ENCODE measurements around the gene SLC22A25. TPM values are rescaled to one million over a fixed set of nuclear protein-coding genes. Genes with fewer than 3 reads are reported as not detected.

Gene SLC22A25
- total RNA-seq, 1 experiment from 2014 or later, result not detected

DNA sequence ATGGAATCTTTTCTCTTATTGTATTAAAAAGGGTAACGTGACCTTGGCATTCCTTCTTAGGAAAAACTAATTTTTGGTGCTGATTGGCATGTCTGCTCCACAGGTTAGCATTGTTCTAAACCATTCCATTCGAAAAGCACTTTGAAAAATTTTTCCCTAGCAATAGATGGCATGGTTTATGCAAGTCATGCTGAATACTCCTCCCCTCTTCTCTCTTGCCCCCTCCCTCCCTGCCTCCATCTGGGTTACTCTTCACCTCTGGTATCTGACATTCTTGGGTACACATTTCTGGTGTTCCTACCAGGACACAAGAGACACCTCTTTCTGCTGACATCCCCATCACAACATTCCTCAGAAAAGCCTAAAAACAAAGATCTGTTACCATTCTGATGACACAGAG lies 1.5 kb upstream of the SLC22A25 start:
- no peaks in the 10 kb centered on the region for H3K79me2 ChIP-seq (ENCODE audit: insufficient read depth, low read length)
- H3K9me2 ChIP-seq (ENCODE audit: insufficient read depth), result no peaks in the 10 kb centered on the region
- H3K27me3 ChIP-seq (ENCODE audit: insufficient read depth, low read length), result peaks cover 43% of the 10 kb centered on the region
- H4K20me1 ChIP-seq (ENCODE audit: insufficient read depth), result no peaks in the 10 kb centered on the region
- H3K4me3 ChIP-seq (replicated peaks in 1 of 2; ENCODE audit: low read depth in 1 of 2, low read length in 2 of 2), result no peak overlapping the region
- no peak for ATAC-seq
- no peak overlapping the region for H2AFZ ChIP-seq (ENCODE audit: low read depth, low read length, poor library complexity, severe bottlenecking)
- no peaks in the 10 kb centered on the region for H3K9me3 ChIP-seq (ENCODE audit: control insufficient read depth in 1 of 2, insufficient read depth in 1 of 2, low read depth in 1 of 2, low read length in 2 of 2)
- CTCF ChIA-PET, result no interaction called here
- no peak overlapping the region for H3K4me2 ChIP-seq (ENCODE audit: low read length)
- DNase-seq (ENCODE audit: low read depth, low spot score), result no peak
- intact Hi-C loops (cut with micrococcal nuclease), result no loop called here
- H3K9ac ChIP-seq (ENCODE audit: low read length), result no peak overlapping the region
- H3K36me3 ChIP-seq (ENCODE audit: control insufficient read depth in 1 of 2, insufficient read depth in 2 of 2, low read length in 2 of 2), result no peaks in the 10 kb centered on the region
- no peak overlapping the region for H3K27ac ChIP-seq (ENCODE audit: low read depth, low read length)
- H3K4me1 ChIP-seq (ENCODE audit: control insufficient read depth in 1 of 2, insufficient read depth in 2 of 2, low read length in 2 of 2), result no peaks in the 10 kb centered on the region
- no TSS peak for BruUV-seq (replicated peaks)
- RAD21 ChIA-PET (ENCODE audit: low non-redundant PET in 1 of 2, low total read pairs in 2 of 2, uncharacterized antibody in 2 of 2, unreplicated experiment in 2 of 2), result no interaction called here
- TF ChIP-seq, protein P1, sequence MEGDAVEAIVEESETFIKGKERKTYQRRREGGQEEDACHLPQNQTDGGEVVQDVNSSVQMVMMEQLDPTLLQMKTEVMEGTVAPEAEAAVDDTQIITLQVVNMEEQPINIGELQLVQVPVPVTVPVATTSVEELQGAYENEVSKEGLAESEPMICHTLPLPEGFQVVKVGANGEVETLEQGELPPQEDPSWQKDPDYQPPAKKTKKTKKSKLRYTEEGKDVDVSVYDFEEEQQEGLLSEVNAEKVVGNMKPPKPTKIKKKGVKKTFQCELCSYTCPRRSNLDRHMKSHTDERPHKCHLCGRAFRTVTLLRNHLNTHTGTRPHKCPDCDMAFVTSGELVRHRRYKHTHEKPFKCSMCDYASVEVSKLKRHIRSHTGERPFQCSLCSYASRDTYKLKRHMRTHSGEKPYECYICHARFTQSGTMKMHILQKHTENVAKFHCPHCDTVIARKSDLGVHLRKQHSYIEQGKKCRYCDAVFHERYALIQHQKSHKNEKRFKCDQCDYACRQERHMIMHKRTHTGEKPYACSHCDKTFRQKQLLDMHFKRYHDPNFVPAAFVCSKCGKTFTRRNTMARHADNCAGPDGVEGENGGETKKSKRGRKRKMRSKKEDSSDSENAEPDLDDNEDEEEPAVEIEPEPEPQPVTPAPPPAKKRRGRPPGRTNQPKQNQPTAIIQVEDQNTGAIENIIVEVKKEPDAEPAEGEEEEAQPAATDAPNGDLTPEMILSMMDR (IDR thresholded peaks at IDR 0.05 in 2 of 3, conservative IDR thresholded peaks at IDR 0.05 in 1 of 3; ENCODE audit: borderline replicate concordance in 1 of 3, insufficient read depth in 1 of 3, low read depth in 2 of 3, low read length in 2 of 3), result no peak
- TF ChIP-seq POLR2AphosphoS5 (IDR thresholded peaks at IDR 0.05; ENCODE audit: low read depth, low read length), result no peak
- POLR2A ChIA-PET, result no interaction called here

DNA sequence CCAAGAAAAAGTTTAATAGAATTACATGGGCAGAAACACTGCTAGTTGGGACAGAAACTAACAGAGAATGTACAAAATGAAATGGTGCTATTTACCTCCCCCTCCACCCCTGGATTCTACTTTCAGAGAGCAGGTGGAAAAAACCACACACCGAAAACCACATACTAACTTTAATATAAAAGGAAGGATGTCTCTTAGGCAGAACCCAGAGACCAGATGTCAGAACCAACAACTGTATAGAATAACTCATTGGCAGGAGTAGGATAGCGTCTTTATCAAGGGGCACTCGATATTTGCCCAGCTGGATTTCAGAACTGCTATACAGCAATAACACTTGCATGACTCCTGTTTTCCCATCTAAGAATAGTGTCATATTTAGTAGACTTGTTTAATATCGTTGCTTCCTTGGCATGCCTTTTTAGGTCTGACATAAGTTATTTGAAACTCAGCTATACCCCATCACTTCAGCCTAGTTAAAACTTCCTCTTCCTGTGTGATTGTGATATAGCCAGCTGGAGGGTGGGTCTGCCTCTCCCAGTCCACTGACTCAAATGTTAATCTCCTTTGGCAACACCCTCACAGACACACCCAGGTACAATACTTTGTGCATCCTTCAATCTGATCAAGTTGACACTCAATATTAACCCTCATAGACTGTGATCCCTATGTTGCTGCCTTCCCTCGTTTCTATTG lies 1.2 kb downstream of the SLC22A25 start:
- H3K27ac ChIP-seq (ENCODE audit: low read depth, low read length), result no peak overlapping the region
- TF ChIP-seq FOSL1 (IDR thresholded peaks at IDR 0.05; ENCODE audit: low read depth) (no peak), POLR2A (IDR thresholded peaks at IDR 0.05; ENCODE audit: borderline replicate concordance, extremely low read depth, insufficient read depth, insufficient read length) (no peak), CEBPB (IDR thresholded peaks at IDR 0.05; ENCODE audit: low read depth) (no peak), SIN3A (IDR thresholded peaks at IDR 0.05; ENCODE audit: low read depth) (no peak), ZFX (IDR thresholded peaks at IDR 0.05) (no peak), RAD21 (IDR thresholded peaks at IDR 0.05; ENCODE audit: low read depth) (no peak)
- TF ChIP-seq, protein P2, sequence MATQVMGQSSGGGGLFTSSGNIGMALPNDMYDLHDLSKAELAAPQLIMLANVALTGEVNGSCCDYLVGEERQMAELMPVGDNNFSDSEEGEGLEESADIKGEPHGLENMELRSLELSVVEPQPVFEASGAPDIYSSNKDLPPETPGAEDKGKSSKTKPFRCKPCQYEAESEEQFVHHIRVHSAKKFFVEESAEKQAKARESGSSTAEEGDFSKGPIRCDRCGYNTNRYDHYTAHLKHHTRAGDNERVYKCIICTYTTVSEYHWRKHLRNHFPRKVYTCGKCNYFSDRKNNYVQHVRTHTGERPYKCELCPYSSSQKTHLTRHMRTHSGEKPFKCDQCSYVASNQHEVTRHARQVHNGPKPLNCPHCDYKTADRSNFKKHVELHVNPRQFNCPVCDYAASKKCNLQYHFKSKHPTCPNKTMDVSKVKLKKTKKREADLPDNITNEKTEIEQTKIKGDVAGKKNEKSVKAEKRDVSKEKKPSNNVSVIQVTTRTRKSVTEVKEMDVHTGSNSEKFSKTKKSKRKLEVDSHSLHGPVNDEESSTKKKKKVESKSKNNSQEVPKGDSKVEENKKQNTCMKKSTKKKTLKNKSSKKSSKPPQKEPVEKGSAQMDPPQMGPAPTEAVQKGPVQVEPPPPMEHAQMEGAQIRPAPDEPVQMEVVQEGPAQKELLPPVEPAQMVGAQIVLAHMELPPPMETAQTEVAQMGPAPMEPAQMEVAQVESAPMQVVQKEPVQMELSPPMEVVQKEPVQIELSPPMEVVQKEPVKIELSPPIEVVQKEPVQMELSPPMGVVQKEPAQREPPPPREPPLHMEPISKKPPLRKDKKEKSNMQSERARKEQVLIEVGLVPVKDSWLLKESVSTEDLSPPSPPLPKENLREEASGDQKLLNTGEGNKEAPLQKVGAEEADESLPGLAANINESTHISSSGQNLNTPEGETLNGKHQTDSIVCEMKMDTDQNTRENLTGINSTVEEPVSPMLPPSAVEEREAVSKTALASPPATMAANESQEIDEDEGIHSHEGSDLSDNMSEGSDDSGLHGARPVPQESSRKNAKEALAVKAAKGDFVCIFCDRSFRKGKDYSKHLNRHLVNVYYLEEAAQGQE (IDR thresholded peaks at IDR 0.05; ENCODE audit: low read depth), result no peak
- intact Hi-C loops (cut with micrococcal nuclease), result no loop called here
- no peak overlapping the region for H2AFZ ChIP-seq (ENCODE audit: low read depth, low read length, poor library complexity, severe bottlenecking)
- no peaks in the 10 kb centered on the region for H4K20me1 ChIP-seq (ENCODE audit: insufficient read depth)
- H3K79me2 ChIP-seq (ENCODE audit: insufficient read depth, low read length), result no peaks in the 10 kb centered on the region
- no TSS peak for BruUV-seq (replicated peaks)
- RAD21 ChIA-PET (ENCODE audit: low non-redundant PET in 1 of 2, low total read pairs in 2 of 2, uncharacterized antibody in 2 of 2, unreplicated experiment in 2 of 2), result no interaction called here
- H3K27me3 ChIP-seq (ENCODE audit: insufficient read depth, low read length), result peaks cover 35% of the 10 kb centered on the region
- DNase-seq (ENCODE audit: low read depth, low spot score), result no peak
- H3K36me3 ChIP-seq (ENCODE audit: control insufficient read depth in 1 of 2, insufficient read depth in 2 of 2, low read length in 2 of 2), result no peaks in the 10 kb centered on the region
- POLR2A ChIA-PET, result no interaction called here
- H3K9me2 ChIP-seq (ENCODE audit: insufficient read depth), result no peaks in the 10 kb centered on the region
- H3K4me1 ChIP-seq (ENCODE audit: control insufficient read depth in 1 of 2, insufficient read depth in 2 of 2, low read length in 2 of 2), result no peaks in the 10 kb centered on the region
- H3K4me2 ChIP-seq (ENCODE audit: low read length), result no peak overlapping the region
- no peak overlapping the region for H3K9ac ChIP-seq (ENCODE audit: low read length)
- no peak for ATAC-seq
- H3K9me3 ChIP-seq (ENCODE audit: control insufficient read depth in 1 of 2, insufficient read depth in 1 of 2, low read depth in 1 of 2, low read length in 2 of 2), result no peaks in the 10 kb centered on the region
- H3K4me3 ChIP-seq (replicated peaks in 1 of 2; ENCODE audit: low read depth in 1 of 2, low read length in 2 of 2), result no peak overlapping the region
- CTCF ChIA-PET, result no interaction called here

Measured in HCT116 (cell line).